Activated CD4-positive, alpha-beta T cell treated with anti-CD3 and anti-CD28 coated beads for 24 hours (primary cell): Measurements from ENCODE around the gene KCNG4.
"Not testable (repeated sequence)": the region's sequence is repeated elsewhere in the genome, so short reads cannot be mapped to it uniquely, and the experiment has no call there.

Source experiments
- DNase-seq, 2 donors: peaks; one replicate each; pipeline ENCODE4 v3.0.0-alpha.2; 2020; ENCODE audit warnings: low read depth in 2 of 2

Gene KCNG4

GRCh38 chr16:84205976-84206691 is 33.7 kb downstream of the KCNG4 start:
- DNase-seq = no peak

- DNase-seq = not testable (repeated sequence)
Observed at GRCh38 chr16:84205123-84205522, 34.7 kb downstream of the KCNG4 start.

- not testable (repeated sequence) for DNase-seq
Observed at GRCh38 chr16:84204551-84204950, 35.3 kb downstream of the KCNG4 start.

- no peak for DNase-seq
Observed at GRCh38 chr16:84199861-84200260, 40.0 kb downstream of the KCNG4 start.

- no peak for DNase-seq
Observed at GRCh38 chr16:84199097-84199496, 40.7 kb downstream of the KCNG4 start.

- no peak for DNase-seq
Observed at GRCh38 chr16:84198401-84198800, 41.4 kb downstream of the KCNG4 start.

GRCh38 chr16:84197466-84198128 is 42.2 kb downstream of the KCNG4 start:
- DNase-seq = no peak

GRCh38 chr16:84196727-84197394 is 43.0 kb downstream of the KCNG4 start:
- DNase-seq = no peak

- no peak for DNase-seq
Observed at GRCh38 chr16:84196101-84196500, 43.7 kb downstream of the KCNG4 start.

- no peak for DNase-seq
Observed at GRCh38 chr16:84195201-84196093, 44.4 kb downstream of the KCNG4 start.

GRCh38 chr16:84194470-84195200 is 45.2 kb downstream of the KCNG4 start:
- DNase-seq = no peak

- no peak for DNase-seq
Observed at GRCh38 chr16:84194018-84194417, 45.8 kb downstream of the KCNG4 start.

- DNase-seq = no peak
Observed at GRCh38 chr16:84193480-84193879, 46.3 kb downstream of the KCNG4 start.

GRCh38 chr16:84191466-84191865 is 48.3 kb downstream of the KCNG4 start:
- DNase-seq = no peak

GRCh38 chr16:84190731-84191388 is 49.0 kb downstream of the KCNG4 start, which contains the start of gene ADAD2:
TSS of gene ADAD2 (plus strand) at chr16:84191157. CDS start at chr16:84191231, 74 bp downstream.
- DNase-seq = no peak

- peak; percentile 90 to 91 for DNase-seq
Observed at GRCh38 chr16:84186685-84187437, 53.0 kb downstream of the KCNG4 start, which contains the start of gene TAF1C. TSS of gene TAF1C (minus strand) at chr16:84187057. CDS start at chr16:84184988, 2,069 bp downstream.

- no peak for DNase-seq
Observed at GRCh38 chr16:84184775-84185174, 55.0 kb downstream of the KCNG4 start.

GRCh38 chr16:84183911-84184591 is 55.8 kb downstream of the KCNG4 start:
- DNase-seq = no peak

GRCh38 chr16:84183572-84183875 is 56.3 kb downstream of the KCNG4 start:
- no peak for DNase-seq
